HCT116 (cell line): ENCODE measurements around the gene CFAP97D1.

Source experiments
- CTCF ChIP-seq, 3 experiments: fragments of 200-600 bp in 1 of 3; sonication (generic) in 1 of 3; IDR thresholded peaks in 2 of 3; conservative IDR thresholded peaks in 1 of 3; 2 replicates each; pipeline ENCODE4 v1.5.1; 2012 to 2017; ENCODE audit warnings: low read depth in 2 of 3, low read length in 2 of 3, antibody characterized with exemption in 1 of 3, borderline replicate concordance in 1 of 3, control low read depth in 1 of 3, mild to moderate bottlenecking in 1 of 3, mixed read lengths in 1 of 3, mixed run types in 1 of 3, moderate library complexity in 1 of 3; ENCODE audit not compliant: insufficient read depth in 1 of 3
- MAX ChIP-seq: IDR thresholded peaks from 2 replicates; pipeline ENCODE4 v1.6.1; 2012
- ZBTB33 ChIP-seq: IDR thresholded peaks from 2 replicates; pipeline ENCODE4 v1.6.1; 2011; ENCODE audit warnings: mild to moderate bottlenecking, low read length, moderate library complexity; ENCODE audit not compliant: insufficient replicate concordance; ENCODE audit errors: extremely low read depth

GRCh38 chr17:43817826-43818225 is 37.6 kb downstream of the CFAP97D1 start:
- TF ChIP-seq CTCF (IDR thresholded peaks at IDR 0.05 in 2 of 3, conservative IDR thresholded peaks at IDR 0.05 in 1 of 3; ENCODE audit: borderline replicate concordance in 1 of 3, insufficient read depth in 1 of 3, low read depth in 2 of 3, low read length in 2 of 3), result no peak
- TF ChIP-seq ZBTB33, result no peak
- no peak for TF ChIP-seq MAX
